ENCODE data around the gene TARBP1. TPM values are rescaled to one million over a fixed set of nuclear protein-coding genes. Genes with fewer than 3 reads are reported as not detected.
"Not testable (repeated sequence)": the region's sequence is repeated elsewhere in the genome, so short reads cannot be mapped to it uniquely, and the experiment has no call there.

Gene TARBP1
- total RNA-seq, 1 donor from 2014 or later, result 15.0 TPM

GRCh38 chr1:234525099-234525799 is 46.3 kb upstream of the TARBP1 start:
- H3K4me3 ChIP-seq (ENCODE audit: low read depth, low read length), result no peak overlapping the region
- no peaks in the 10 kb centered on the region for H3K36me3 ChIP-seq (ENCODE audit: control insufficient read depth, insufficient read depth, low read length)
- no peak for DNase-seq (ENCODE audit: low read depth)
- no peak for TF ChIP-seq CTCF (IDR thresholded peaks at IDR 0.05; ENCODE audit: insufficient read depth, low read length, severe bottlenecking)
- no peak for FAIRE-seq
- H3K27me3 ChIP-seq (ENCODE audit: control insufficient read depth, insufficient read depth, low read length), result no peaks in the 10 kb centered on the region

GRCh38 chr1:234521836-234522235 is 42.9 kb upstream of the TARBP1 start:
- Histone ChIP-seq H3K36me3 (ENCODE audit: control insufficient read depth, insufficient read depth, low read length) (no peaks in the 10 kb centered on the region), H3K4me3 (ENCODE audit: low read depth, low read length) (no peak overlapping the region), H3K27me3 (ENCODE audit: control insufficient read depth, insufficient read depth, low read length) (no peaks in the 10 kb centered on the region)
- FAIRE-seq (no peak), DNase-seq (ENCODE audit: low read depth) (no peak)
- no peak for TF ChIP-seq CTCF (IDR thresholded peaks at IDR 0.05; ENCODE audit: insufficient read depth, low read length, severe bottlenecking)

- FAIRE-seq (no peak), DNase-seq (ENCODE audit: low read depth) (no peak)
- H3K27me3 ChIP-seq (ENCODE audit: control insufficient read depth, insufficient read depth, low read length), result no peaks in the 10 kb centered on the region
- no peak for TF ChIP-seq CTCF (IDR thresholded peaks at IDR 0.05; ENCODE audit: insufficient read depth, low read length, severe bottlenecking)
- no peaks in the 10 kb centered on the region for H3K36me3 ChIP-seq (ENCODE audit: control insufficient read depth, insufficient read depth, low read length)
- H3K4me3 ChIP-seq (ENCODE audit: low read depth, low read length), result no peak overlapping the region
Measured at GRCh38 chr1:234520908-234521817, 42.2 kb upstream of the TARBP1 start.

- H3K36me3 ChIP-seq (ENCODE audit: control insufficient read depth, insufficient read depth, low read length), result no peaks in the 10 kb centered on the region
- no peak for FAIRE-seq
- TF ChIP-seq CTCF (IDR thresholded peaks at IDR 0.05; ENCODE audit: insufficient read depth, low read length, severe bottlenecking), result no peak
- H3K4me3 ChIP-seq (ENCODE audit: low read depth, low read length), result no peak overlapping the region
- H3K27me3 ChIP-seq (ENCODE audit: control insufficient read depth, insufficient read depth, low read length), result no peaks in the 10 kb centered on the region
- no peak for DNase-seq (ENCODE audit: low read depth)
Measured at GRCh38 chr1:234519506-234519905, 40.5 kb upstream of the TARBP1 start.

- no peak for TF ChIP-seq CTCF (IDR thresholded peaks at IDR 0.05; ENCODE audit: insufficient read depth, low read length, severe bottlenecking)
- FAIRE-seq, result no peak
- H3K27me3 ChIP-seq (ENCODE audit: control insufficient read depth, insufficient read depth, low read length), result no peaks in the 10 kb centered on the region
- no peak for DNase-seq (ENCODE audit: low read depth)
- no peaks in the 10 kb centered on the region for H3K36me3 ChIP-seq (ENCODE audit: control insufficient read depth, insufficient read depth, low read length)
- no peak overlapping the region for H3K4me3 ChIP-seq (ENCODE audit: low read depth, low read length)
Measured at GRCh38 chr1:234518876-234519275, 39.9 kb upstream of the TARBP1 start.

- FAIRE-seq; H3K36me3 ChIP-seq (ENCODE audit: control insufficient read depth, insufficient read depth, low read length); H3K4me3 ChIP-seq (ENCODE audit: low read depth, low read length); H3K27me3 ChIP-seq (ENCODE audit: control insufficient read depth, insufficient read depth, low read length); DNase-seq (ENCODE audit: low read depth): not testable (repeated sequence)
Measured at GRCh38 chr1:234518086-234518485, 39.1 kb upstream of the TARBP1 start.

All from bronchial epithelial cell (primary cell).